Kidney (tissue), 14 donors: ENCODE data around the gene PLXNC1. TPM values are rescaled to one million over a fixed set of nuclear protein-coding genes. Genes with fewer than 3 reads are reported as not detected.

Experiments
- DNase-seq, 5 donors: peaks; one replicate each; pipeline ENCODE4 v3.0.0-alpha.2; 2013 to 2020
- FAIRE-seq: peaks from 2 replicates; lab custom pipeline; 2012; peaks lifted over from hg19 to GRCh38; lab: Jason Lieb, UNC
- H3K27ac ChIP-seq, 2 donors: one replicate each; pipeline ENCODE4 v1.7.0; 2013; ENCODE audit warnings: low read depth in 2 of 2, low read length in 2 of 2, inconsistent platforms in 1 of 2
- H3K27me3 ChIP-seq: one replicate; pipeline ENCODE4 v1.7.1; 2013; ENCODE audit warnings: low read length, inconsistent platforms; ENCODE audit not compliant: control insufficient read depth, insufficient read depth
- H3K36me3 ChIP-seq, 3 donors: one replicate each; pipeline versions ENCODE4 v1.7.0 to v1.7.1; 2013; ENCODE audit warnings: low read length in 3 of 3, control low read depth in 1 of 3, inconsistent platforms in 1 of 3; ENCODE audit not compliant: insufficient read depth in 3 of 3, control insufficient read depth in 2 of 3
- H3K4me1 ChIP-seq, 3 donors: one replicate each; pipeline versions ENCODE4 v1.7.0 to v1.7.1; 2013; ENCODE audit warnings: low read length in 3 of 3, inconsistent platforms in 1 of 3, low read depth in 1 of 3; ENCODE audit not compliant: control insufficient read depth in 2 of 3, insufficient read depth in 2 of 3
- H3K4me3 ChIP-seq, 3 donors: one replicate each; pipeline versions ENCODE4 v1.7.0 to v1.8.1; 2013; ENCODE audit warnings: low read length in 3 of 3, control low read depth in 1 of 3, inconsistent platforms in 1 of 3
- H3K9ac ChIP-seq, 3 donors: one replicate each; pipeline versions ENCODE4 v1.7.0 to v1.7.1; 2013; ENCODE audit warnings: low read length in 3 of 3, control low read depth in 1 of 3, inconsistent platforms in 1 of 3
- H3K9me3 ChIP-seq, 3 donors: one replicate each; pipeline versions ENCODE4 v1.7.0 to v1.7.1; 2013; ENCODE audit warnings: low read length in 3 of 3, control low read depth in 1 of 3, inconsistent platforms in 1 of 3; ENCODE audit not compliant: control insufficient read depth in 2 of 3, insufficient read depth in 1 of 3
- CTCF ChIP-seq: IDR thresholded peaks from 3 replicates; pipeline ENCODE4 v1.5.1; 2012; ENCODE audit warnings: mild to moderate bottlenecking, moderate library complexity, borderline replicate concordance; ENCODE audit not compliant: insufficient read depth; ENCODE audit errors: extremely low read depth
- intact Hi-C: fragments of 100-400 bp; cut with DNase I; formaldehyde crosslinking; loops from one replicate; pipeline ENCODE4 v1.11.1; 2022
- polyA plus RNA-seq: library from polyadenylated mRNA; stranded (reverse); fragments of 350-450 nt; fragmentation: Illumina TruSeq; extraction: RNeasy Lipid Tissue Mini Kit (QIAGEN cat#74804); gene quantifications from one replicate; pipeline ENCODE4 v1.2.3, GENCODE V29; 2014; ENCODE audit warnings: low read depth, low replicate concordance; ENCODE audit not compliant: insufficient read depth
- total RNA-seq: library from RNA; stranded (reverse); fragmentation: NEBNext Ultra II Directional; extraction: Animal tissue kit (Norgen Biotek cat#: 25700); gene quantifications from one replicate; pipeline ENCODE4 v1.2.1, GENCODE V29; 2021
- donor health status: control.
- donor health status: control.
- donor health status: control.
- donor health status: control.
- donor health status: control.
- donor health status: DM: yes; HTN: yes; CAD: no.
- donor health status: Normal renal cell carcinoma (clear cell type).

The PLXNC1 gene
- total and polyA plus RNA-seq, 2 donors from 2014 or later = 1.8 to 11.6 TPM

GRCh38 chr12:94165138-94165537, 16.8 kb downstream of the PLXNC1 start:
- intact Hi-C loops = no loop called here
- H3K27ac ChIP-seq = no peak overlapping the region
- no peak overlapping the region for H3K4me3 ChIP-seq
- H3K4me1 ChIP-seq = no peaks in the 10 kb centered on the region
- no peaks in the 10 kb centered on the region for H3K9me3 ChIP-seq
- FAIRE-seq (no peak), DNase-seq (no peak)
- TF ChIP-seq CTCF = no peak
- H3K9ac ChIP-seq = no peak overlapping the region
- no peaks in the 10 kb centered on the region for H3K27me3 ChIP-seq
- no peaks in the 10 kb centered on the region for H3K36me3 ChIP-seq

GRCh38 chr12:94165670-94166364, 17.4 kb downstream of the PLXNC1 start:
- H3K36me3 ChIP-seq = no peaks in the 10 kb centered on the region
- H3K27me3 ChIP-seq = no peaks in the 10 kb centered on the region
- no peaks in the 10 kb centered on the region for H3K4me1 ChIP-seq
- no peak overlapping the region for H3K4me3 ChIP-seq
- FAIRE-seq = no peak
- no peak for TF ChIP-seq CTCF
- no peak overlapping the region for H3K27ac ChIP-seq
- no peak for DNase-seq
- intact Hi-C loops = no loop called here
- no peak overlapping the region for H3K9ac ChIP-seq
- no peaks in the 10 kb centered on the region for H3K9me3 ChIP-seq

- DNase-seq (no peak), FAIRE-seq (no peak)
- no peak overlapping the region for H3K4me3 ChIP-seq
- H3K9me3 ChIP-seq = no peaks in the 10 kb centered on the region
- no peaks in the 10 kb centered on the region for H3K36me3 ChIP-seq
- intact Hi-C loops = no loop called here
- no peak overlapping the region for H3K9ac ChIP-seq
- no peak for TF ChIP-seq CTCF
- no peak overlapping the region for H3K27ac ChIP-seq
- no peaks in the 10 kb centered on the region for H3K27me3 ChIP-seq
- H3K4me1 ChIP-seq = no peaks in the 10 kb centered on the region
Measured at GRCh38 chr12:94167071-94167755, 18.8 kb downstream of the PLXNC1 start.
